Stimulated activated CD8-positive, alpha-beta memory T cell treated with anti-CD3 and anti-CD28 coated beads, Interleukin-4, amount 100 ng/mL, for 24 hours (primary cell): Measurements from ENCODE around the gene MATR3.
"Not testable (repeated sequence)": the region's sequence is repeated elsewhere in the genome, so short reads cannot be mapped to it uniquely, and the experiment has no call there.

Experiments used
- DNase-seq: peaks from one replicate; pipeline ENCODE4 v3.0.0-alpha.2; 2020; ENCODE audit warnings: low read depth

MATR3 gene

GRCh38 chr5:139297439-139298133, 4.0 kb downstream of the MATR3 start:
- DNase-seq, result no peak

DNA sequence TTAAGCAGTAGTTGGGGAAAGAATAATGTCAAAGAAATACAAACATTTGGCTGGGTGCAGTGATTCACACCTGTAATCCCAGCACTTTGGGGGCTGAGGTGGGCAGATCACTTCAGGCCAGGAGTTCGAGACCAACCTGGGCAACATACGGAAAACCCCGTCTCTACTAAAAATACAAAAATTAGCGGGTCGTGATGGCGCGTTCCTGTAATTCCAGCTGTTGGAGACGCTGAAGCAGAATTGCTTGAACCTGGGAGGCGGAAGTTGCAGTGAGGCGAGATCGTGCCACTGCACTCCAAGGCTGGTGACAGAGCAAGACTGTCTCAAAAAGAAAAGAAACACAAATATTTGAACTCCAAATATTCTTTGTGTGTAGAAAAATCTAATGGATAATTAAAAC, 4.7 kb downstream of the MATR3 start:
- DNase-seq, result no peak

DNA sequence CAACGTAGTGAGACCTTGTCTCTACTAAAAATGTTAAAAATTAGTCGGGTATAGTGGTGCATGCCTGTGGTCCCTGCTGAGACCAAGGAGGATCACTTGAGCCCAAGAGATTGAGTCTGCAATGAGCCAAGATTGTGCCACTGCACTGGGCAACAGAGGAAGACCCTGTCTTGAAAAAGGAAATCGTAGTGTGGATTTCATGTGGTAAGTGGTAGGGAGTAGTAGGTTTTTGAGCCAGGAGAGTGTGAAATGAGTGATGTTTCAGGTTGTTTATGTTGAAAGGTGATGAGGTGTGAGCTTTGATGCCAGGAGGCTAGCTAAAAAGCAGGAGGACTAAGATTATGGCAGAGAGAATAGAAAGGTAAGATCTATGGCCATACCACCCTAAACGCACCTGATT, 5.9 kb downstream of the MATR3 start:
- DNase-seq, result no peak

GRCh38 chr5:139301808-139302499, 8.4 kb downstream of the MATR3 start:
- DNase-seq, result no peak

- no peak for DNase-seq
These were observed 11.1 kb downstream of the MATR3 start for GRCh38 chr5:139304391-139305324.

- no peak for DNase-seq
These were observed 12.7 kb downstream of the MATR3 start for GRCh38 chr5:139306197-139306596.

DNA sequence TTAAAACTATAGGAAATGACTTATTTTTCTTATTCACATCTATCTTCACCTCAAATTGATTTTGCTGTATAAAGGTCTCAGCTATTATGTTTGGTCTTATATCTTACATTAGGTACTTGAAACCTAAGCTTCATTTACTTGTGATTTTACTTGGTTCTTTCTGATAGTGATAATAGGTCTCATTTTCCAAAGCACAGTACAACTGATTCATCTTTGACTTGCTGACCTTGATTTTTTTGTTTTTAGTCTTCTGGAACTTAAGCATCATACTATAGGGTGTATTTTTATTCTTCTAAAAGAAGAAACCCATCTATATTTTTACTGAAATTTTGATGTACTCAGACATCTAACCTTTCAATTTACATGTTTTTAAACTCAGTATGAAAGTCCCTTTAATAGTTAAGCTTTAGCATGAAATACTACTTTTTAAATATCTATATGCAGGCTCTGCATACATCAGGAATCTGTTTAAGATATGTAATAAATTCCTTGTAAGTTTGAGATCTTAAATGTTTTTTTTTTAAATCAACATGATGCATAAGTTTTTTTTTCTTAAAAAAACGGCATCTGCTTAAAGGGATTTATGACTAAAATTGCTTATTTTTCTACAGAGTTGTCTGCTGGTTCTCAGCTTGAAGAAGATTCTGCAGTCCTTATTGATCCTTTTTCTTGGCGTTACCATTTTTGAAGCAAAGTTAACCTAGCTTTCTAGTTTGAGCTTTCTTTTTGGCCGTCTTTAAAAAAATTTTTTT, 13.3 kb downstream of the MATR3 start:
- no peak for DNase-seq

DNA sequence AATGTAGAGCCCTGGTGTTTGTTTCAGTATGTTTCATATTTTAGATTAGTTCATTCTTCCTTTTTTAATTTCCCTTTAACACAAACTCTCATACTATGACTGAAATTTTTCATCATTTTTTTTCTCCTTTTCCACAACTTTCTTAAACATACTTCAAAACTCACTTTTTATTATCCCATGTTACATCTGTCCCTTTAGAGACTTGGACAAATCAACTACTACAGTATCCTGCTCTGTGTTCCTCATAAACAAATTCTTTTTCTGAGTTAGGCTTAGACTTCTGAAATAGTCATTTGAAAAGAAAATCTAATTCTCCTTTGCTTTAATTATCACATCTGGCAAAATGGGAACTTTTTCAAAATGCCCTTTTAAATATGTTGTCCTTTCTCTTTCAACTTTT, 15.3 kb downstream of the MATR3 start:
- no peak for DNase-seq

DNA sequence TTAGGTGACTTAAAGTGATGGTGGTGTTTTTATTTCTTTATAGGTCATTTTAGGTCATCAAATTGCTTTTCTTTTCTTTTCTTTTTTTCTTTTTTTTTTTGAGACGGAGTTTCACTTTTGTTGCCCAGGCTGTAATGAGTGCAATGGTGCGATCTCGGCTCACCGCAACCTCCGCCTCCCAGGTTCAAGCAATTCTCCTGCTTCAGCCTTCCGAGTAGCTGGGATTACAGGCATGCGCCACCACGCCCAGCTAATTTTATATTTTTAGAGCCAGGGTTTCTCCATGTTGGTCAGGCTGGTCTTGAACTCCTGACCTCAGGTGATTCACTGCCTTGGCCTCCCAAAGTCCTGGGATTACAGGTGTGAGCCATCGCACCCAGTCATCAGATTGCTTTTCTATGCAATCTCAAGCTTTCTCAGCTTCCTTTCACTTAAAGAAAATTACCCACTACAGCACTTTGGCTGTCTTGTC, 17.2 kb downstream of the MATR3 start:
- DNase-seq, result not testable (repeated sequence)

DNA sequence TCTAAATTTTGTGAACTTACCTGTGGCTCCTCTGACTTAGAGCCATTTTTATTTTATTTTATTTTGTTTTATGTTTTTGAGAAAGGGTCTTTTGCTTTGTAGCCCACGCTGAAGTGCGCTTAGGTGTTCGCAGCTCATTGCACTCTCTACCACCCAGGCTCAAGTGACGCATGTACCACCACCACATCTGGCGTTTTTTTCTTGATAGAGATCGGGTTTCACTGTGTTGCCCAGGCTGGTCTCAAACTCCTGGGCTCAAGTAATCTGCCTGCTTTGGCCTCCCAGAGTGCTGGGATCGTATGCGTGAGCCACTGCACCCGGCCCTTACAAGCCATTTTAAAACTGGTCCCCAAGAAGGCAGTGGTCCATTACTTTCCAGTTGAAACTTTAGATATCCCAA, 18.5 kb downstream of the MATR3 start:
- DNase-seq, result no peak

GRCh38 chr5:139314276-139314675, 20.7 kb downstream of the MATR3 start:
- DNase-seq, result no peak

DNA sequence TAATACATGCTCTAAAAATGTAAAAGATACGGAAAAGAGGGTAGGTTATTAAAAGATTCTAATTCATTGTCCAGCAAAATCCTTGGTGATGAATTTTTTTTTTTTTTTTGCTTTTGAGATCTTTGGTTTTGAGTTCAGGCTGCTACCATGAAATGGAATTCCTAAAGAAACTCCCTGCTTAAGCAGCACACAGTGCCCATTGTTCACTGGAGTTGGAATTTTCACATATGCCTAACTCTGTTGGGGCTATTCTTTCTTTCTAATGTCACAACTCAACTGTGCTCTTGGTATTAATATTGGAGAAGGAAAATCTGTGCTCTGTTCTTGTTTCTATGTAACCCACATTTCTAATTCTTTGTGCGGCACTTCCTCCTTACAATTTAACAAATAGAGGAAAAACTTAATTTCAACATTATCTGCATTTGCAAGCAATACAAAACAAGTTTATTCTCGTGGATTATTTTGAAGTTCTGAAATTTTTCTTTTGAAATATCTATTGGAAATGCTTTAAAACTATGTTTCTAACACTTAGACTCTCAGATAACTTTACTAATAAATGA, 21.6 kb downstream of the MATR3 start:
- no peak for DNase-seq

DNA sequence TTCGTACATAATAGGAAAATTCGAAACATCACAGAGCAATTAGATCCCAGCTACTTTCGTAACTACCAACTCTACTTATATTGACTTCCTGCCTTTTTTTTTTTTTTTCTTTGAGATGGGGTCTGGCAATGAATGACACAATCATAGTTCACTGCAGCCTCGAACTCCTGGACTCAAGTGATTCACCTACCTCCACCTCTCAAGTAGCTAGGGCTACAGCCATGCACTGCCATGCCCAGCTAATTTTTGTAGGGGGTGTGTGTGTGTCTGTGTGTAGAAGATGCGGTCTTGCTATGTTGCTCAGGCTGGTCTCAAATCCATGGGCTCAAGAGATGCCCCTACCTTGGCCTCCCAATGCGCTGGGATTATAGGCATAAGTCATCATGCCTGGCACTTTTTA, 42.3 kb downstream of the MATR3 start:
- DNase-seq, result no peak

DNA sequence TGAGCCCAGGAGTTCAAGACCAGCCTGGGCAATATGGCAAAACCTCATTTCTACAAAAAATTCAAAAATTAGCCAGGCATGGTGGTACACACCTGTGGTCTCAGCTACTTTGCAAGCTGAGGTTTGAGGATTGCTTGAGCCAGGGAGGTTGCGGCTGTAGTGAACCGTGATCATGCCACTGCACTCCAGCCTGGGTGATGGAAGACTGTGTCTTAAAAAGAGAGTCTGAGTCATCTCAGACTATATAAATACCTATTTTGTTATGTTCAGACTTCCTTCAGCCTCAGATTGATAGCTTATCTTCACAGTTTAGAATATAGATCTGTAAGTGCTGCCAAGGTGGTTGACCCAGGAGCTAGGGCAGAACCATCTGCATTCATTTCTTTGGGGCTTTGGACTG, 46.5 kb downstream of the MATR3 start:
- DNase-seq, result no peak

GRCh38 chr5:139341187-139341688, 47.7 kb downstream of the MATR3 start:
- no peak for DNase-seq

- peak; percentile 96 for DNase-seq
These were observed 48.3 kb downstream of the MATR3 start, which contains the start of gene PAIP2 for GRCh38 chr5:139341689-139342422. Gene PAIP2 (plus strand): TSS chr5:139341854. CDS start chr5:139363785, 21,931 bp downstream.

- peak; percentile 72 for DNase-seq
These were observed 48.8 kb downstream of the MATR3 start for GRCh38 chr5:139342423-139342723.

DNA sequence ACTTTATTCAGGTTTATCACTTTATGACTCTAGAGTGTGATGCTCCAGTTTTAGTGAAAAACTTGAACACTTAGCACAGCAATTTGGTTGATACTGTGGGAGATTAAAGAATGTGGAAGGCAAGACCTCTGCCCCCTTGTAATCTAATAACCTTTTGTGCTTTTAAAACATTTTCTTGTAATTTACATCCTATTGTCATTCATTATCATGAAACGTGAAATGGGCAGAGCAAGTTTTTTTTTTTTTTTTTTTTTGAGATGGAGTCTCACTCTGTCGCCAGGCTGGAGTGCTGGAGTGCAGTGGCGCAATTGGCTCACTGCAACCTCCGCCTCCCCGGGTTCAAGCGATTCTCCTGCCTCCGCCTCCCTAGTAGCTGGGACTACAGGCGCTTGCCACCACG, 49.9 kb downstream of the MATR3 start:
- DNase-seq, result no peak

- DNase-seq, result no peak
These were observed 50.6 kb downstream of the MATR3 start for GRCh38 chr5:139344177-139344576.

DNA sequence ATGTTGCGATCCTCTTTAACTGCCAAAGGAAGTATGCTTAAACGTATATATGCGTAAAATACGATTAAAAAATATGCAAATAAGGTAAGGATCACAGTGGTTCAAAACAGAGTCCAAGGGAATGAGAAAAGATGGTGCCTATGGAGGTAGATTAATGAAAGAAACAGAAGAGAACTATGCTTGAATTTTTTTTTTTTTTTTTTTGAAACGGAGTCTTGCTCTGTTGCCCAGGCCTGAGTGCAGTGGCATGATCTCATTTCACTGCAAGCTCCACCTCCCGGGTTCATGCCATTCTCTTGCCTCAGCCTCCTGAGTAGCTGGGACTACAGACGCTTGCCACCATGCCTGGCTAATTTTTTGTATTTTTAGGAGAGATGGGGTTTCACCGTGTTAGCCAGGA, 51.9 kb downstream of the MATR3 start:
- not testable (repeated sequence) for DNase-seq

GRCh38 chr5:139347863-139348262, 54.3 kb downstream of the MATR3 start:
- not testable (repeated sequence) for DNase-seq
